MM.1S (cell line): ENCODE measurements around the gene GCC1.

Experiments
- DNase-seq: peaks from one replicate; pipeline ENCODE4 v3.0.0-alpha.2; 2015
- H2AFZ ChIP-seq: fragments of 300-600 bp; sonication (generic); 2 replicates; pipeline ENCODE4 v1.6.0; 2016; ENCODE audit warnings: antibody characterized with exemption, low read length
- H3F3A ChIP-seq: fragments of 300-600 bp; sonication (generic); 2 replicates; pipeline ENCODE4 v1.6.1; 2016; ENCODE audit warnings: mild to moderate bottlenecking, antibody characterized with exemption, low read length, moderate library complexity, mixed read lengths; ENCODE audit not compliant: insufficient read depth
- H3K27ac ChIP-seq: fragments of 300-600 bp; sonication (generic); 2 replicates; pipeline ENCODE4 v1.5.1; 2016; ENCODE audit warnings: mild to moderate bottlenecking, low read length
- H3K27me3 ChIP-seq: fragments of 300-600 bp; sonication (generic); replicated peaks from 2 replicates; pipeline ENCODE4 v1.6.0; 2016; ENCODE audit warnings: low read length; ENCODE audit not compliant: insufficient read depth
- H3K36me3 ChIP-seq: fragments of 300-600 bp; sonication (generic); replicated peaks from 2 replicates; pipeline ENCODE4 v1.6.1; 2016; ENCODE audit warnings: mild to moderate bottlenecking, low read length, mixed read lengths; ENCODE audit not compliant: insufficient read depth
- H3K4me1 ChIP-seq: fragments of 300-600 bp; sonication (generic); 2 replicates; pipeline ENCODE4 v1.6.1; 2016; ENCODE audit warnings: low read length, mixed read lengths
- H3K4me2 ChIP-seq: fragments of 300-600 bp; sonication (generic); 2 replicates; pipeline ENCODE4 v1.6.0; 2016; ENCODE audit warnings: low read depth, low read length
- H3K4me3 ChIP-seq: fragments of 300-600 bp; sonication (generic); 2 replicates; pipeline ENCODE4 v1.5.1; 2016; ENCODE audit warnings: low read length, mixed read lengths
- H3K79me2 ChIP-seq: fragments of 300-600 bp; sonication (generic); 2 replicates; pipeline ENCODE4 v1.6.1; 2016; ENCODE audit warnings: mixed run types, low read length, mixed read lengths
- H3K9ac ChIP-seq: fragments of 300-600 bp; sonication (generic); 2 replicates; pipeline ENCODE4 v1.6.1; 2016; ENCODE audit warnings: low read length, mixed read lengths
- H3K9me2 ChIP-seq: fragments of 300-600 bp; sonication (generic); replicated peaks from 2 replicates; pipeline ENCODE4 v1.6.1; 2016; ENCODE audit warnings: mild to moderate bottlenecking, low read length, mixed read lengths; ENCODE audit not compliant: insufficient read depth
- H3K9me3 ChIP-seq: fragments of 300-600 bp; sonication (generic); replicated peaks from 2 replicates; pipeline ENCODE4 v1.6.1; 2016; ENCODE audit warnings: mild to moderate bottlenecking, low read length, mixed read lengths; ENCODE audit not compliant: insufficient read depth
- H4K20me1 ChIP-seq: fragments of 300-600 bp; sonication (generic); 2 replicates; pipeline ENCODE4 v1.6.1; 2016; ENCODE audit warnings: mild to moderate bottlenecking, low read length, moderate library complexity, mixed read lengths; ENCODE audit not compliant: insufficient read depth
- CTCF ChIP-seq: fragments of 300-600 bp; sonication (generic); IDR thresholded peaks from 2 replicates; pipeline ENCODE4 v1.5.1; 2016; ENCODE audit warnings: antibody characterized with exemption, low read length, mixed read lengths
- EZH2 ChIP-seq: fragments of 300-600 bp; sonication (generic); optimal IDR thresholded peaks from 2 replicates; pipeline ENCODE3; 2017; ENCODE audit warnings: low read depth, mild to moderate bottlenecking, antibody characterized with exemption, low read length, mixed read lengths
- EZH2phosphoT487 ChIP-seq: fragments of 300-600 bp; sonication (generic); IDR thresholded peaks from 2 replicates; pipeline ENCODE4 v1.6.1; 2018; ENCODE audit warnings: antibody characterized with exemption, low read length

GCC1 gene

DNA sequence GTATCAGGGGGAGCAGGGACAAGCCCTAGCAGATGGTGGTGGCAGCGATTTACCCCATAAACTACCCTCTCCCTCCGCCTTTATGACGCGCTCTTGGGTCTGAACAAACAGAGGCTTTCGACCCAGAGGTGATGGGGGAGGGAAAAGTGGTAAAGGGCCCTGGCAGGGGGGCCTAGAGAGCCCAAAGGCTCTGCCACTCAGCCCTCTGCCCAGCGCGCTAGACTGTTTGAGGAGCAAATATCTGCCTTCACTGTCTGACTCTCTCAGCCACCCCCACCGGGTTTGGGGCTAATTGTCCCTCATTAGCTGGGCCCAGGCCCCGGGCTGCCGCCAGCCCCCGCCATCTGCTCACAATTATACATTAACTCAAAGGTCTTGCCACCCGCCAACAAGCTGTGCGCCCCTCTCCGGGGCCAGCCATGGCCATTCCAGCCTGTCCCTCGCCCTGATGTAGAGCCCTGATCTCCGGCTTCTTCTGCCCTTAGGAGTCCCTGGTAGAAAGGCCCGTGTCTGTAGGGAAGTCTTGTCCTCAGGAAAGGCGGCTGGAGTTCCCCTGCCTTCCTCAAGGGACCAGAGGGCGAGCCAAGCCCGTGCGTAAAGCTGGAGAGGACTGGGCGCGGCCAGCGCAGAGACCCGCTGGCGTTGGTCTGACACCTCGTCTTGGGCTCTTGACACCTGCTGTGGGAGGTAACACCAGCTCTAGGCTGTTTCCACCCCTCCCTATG lies 34.4 kb upstream of the GCC1 start:
- Histone ChIP-seq H3K4me2 (no peak overlapping the region), H3F3A (no peaks in the 10 kb centered on the region)

GRCh38 chr7:127618775-127619174 lies 33.4 kb upstream of the GCC1 start:
- Histone ChIP-seq H2AFZ (no peak overlapping the region), H3K9me2 (no peaks in the 10 kb centered on the region), H3F3A (no peaks in the 10 kb centered on the region), H3K27me3 (peaks cover 24% of the 10 kb centered on the region), H3K9ac (no peak overlapping the region), H4K20me1 (no peaks in the 10 kb centered on the region), H3K9me3 (no peaks in the 10 kb centered on the region), H3K36me3 (no peaks in the 10 kb centered on the region), H3K27ac (no peak overlapping the region), H3K79me2 (no peaks in the 10 kb centered on the region), H3K4me1 (no peaks in the 10 kb centered on the region), H3K4me3 (no peak overlapping the region), H3K4me2 (no peak overlapping the region)
- no peak for DNase-seq
- TF ChIP-seq CTCF (no peak), EZH2phosphoT487 (no peak), EZH2 (no peak)

More for the DNA sequence above, 34.4 kb upstream of the GCC1 start:
- Histone ChIP-seq H2AFZ (no peak overlapping the region), H3K9me2 (no peaks in the 10 kb centered on the region), H3K9ac (no peak overlapping the region), H4K20me1 (no peaks in the 10 kb centered on the region), H3K27me3 (peaks cover 24% of the 10 kb centered on the region), H3K9me3 (no peaks in the 10 kb centered on the region), H3K4me1 (no peaks in the 10 kb centered on the region), H3K36me3 (no peaks in the 10 kb centered on the region), H3K27ac (no peak overlapping the region), H3K79me2 (no peaks in the 10 kb centered on the region), H3K4me3 (no peak overlapping the region)
- DNase-seq = no peak
- no peak for TF ChIP-seq EZH2

GRCh38 chr7:127618042-127618441 lies 32.6 kb upstream of the GCC1 start, which contains the start of gene PAX4:
TSS of gene PAX4 (minus strand) at chr7:127618142. CDS start at chr7:127615928, 2,214 bp downstream.
- H3K27ac ChIP-seq = no peak within 1 kb of the TSS
- no peaks in the 10 kb centered on the region for H3K4me1 ChIP-seq
- H3K9me2 ChIP-seq = no peaks in the 10 kb centered on the region
- no peaks in the 10 kb centered on the region for H3K9me3 ChIP-seq
- H3K79me2 ChIP-seq = no peaks in the 10 kb centered on the region
- no peak within 1 kb of the TSS for H3K9ac ChIP-seq
- H3K4me3 ChIP-seq = no peak within 1 kb of the TSS
- peaks cover 24% of the 10 kb centered on the region for H3K27me3 ChIP-seq
- no peaks in the 10 kb centered on the region for H4K20me1 ChIP-seq
- H3F3A ChIP-seq = no peaks in the 10 kb centered on the region
- DNase-seq = no peak
- no peak within 1 kb of the TSS for H3K4me2 ChIP-seq
- no peak for TF ChIP-seq EZH2
- TF ChIP-seq CTCF = no peak
- TF ChIP-seq EZH2phosphoT487 = no peak
- no peaks in the 10 kb centered on the region for H3K36me3 ChIP-seq
- H2AFZ ChIP-seq = no peak within 1 kb of the TSS

- Histone ChIP-seq H3K27ac (no peak overlapping the region), H3K9ac (no peak overlapping the region), H3K79me2 (no peaks in the 10 kb centered on the region), H3K27me3 (peaks cover 24% of the 10 kb centered on the region), H3K4me2 (no peak overlapping the region), H3K4me1 (no peaks in the 10 kb centered on the region), H3K9me3 (no peaks in the 10 kb centered on the region), H4K20me1 (no peaks in the 10 kb centered on the region), H3K4me3 (no peak overlapping the region), H2AFZ (no peak overlapping the region), H3F3A (no peaks in the 10 kb centered on the region), H3K9me2 (no peaks in the 10 kb centered on the region), H3K36me3 (no peaks in the 10 kb centered on the region)
- no peak for DNase-seq
- no peak for TF ChIP-seq EZH2phosphoT487
- TF ChIP-seq CTCF = no peak
- no peak for TF ChIP-seq EZH2
These were observed 31.3 kb upstream of the GCC1 start for GRCh38 chr7:127616724-127617123.
